Neural progenitor cell (in vitro differentiated cells): ENCODE results near the gene NMB. TPM values are rescaled to one million over a fixed set of nuclear protein-coding genes. Genes with fewer than 3 reads are reported as not detected.

Experiments used
- DNase-seq: peaks from one replicate; pipeline ENCODE4 v3.0.0-alpha.2; 2016; ENCODE audit warnings: low spot score
- H2AFZ ChIP-seq: fragments of 200-600 bp; sonication (generic); replicated peaks from 2 replicates; pipeline ENCODE4 v1.6.1; 2016; ENCODE audit warnings: antibody characterized with exemption
- H3F3A ChIP-seq: fragments of 200-600 bp; sonication (generic); 2 replicates; pipeline ENCODE4 v1.6.1; 2016; ENCODE audit warnings: antibody characterized with exemption, low read depth
- H3K27ac ChIP-seq: fragments of 200-600 bp; sonication (generic); 2 replicates; pipeline ENCODE4 v1.5.1; 2016; ENCODE audit warnings: mild to moderate bottlenecking
- H3K27me3 ChIP-seq: fragments of 200-600 bp; sonication (generic); 2 replicates; pipeline ENCODE4 v1.6.1; 2016; ENCODE audit warnings: mild to moderate bottlenecking, moderate library complexity
- H3K36me3 ChIP-seq: fragments of 200-600 bp; sonication (generic); 2 replicates; pipeline ENCODE4 v1.5.1; 2016
- H3K4me1 ChIP-seq: fragments of 200-600 bp; sonication (generic); 2 replicates; pipeline ENCODE4 v1.6.1; 2016; ENCODE audit warnings: mixed run types
- H3K4me2 ChIP-seq: fragments of 200-600 bp; sonication (generic); 2 replicates; pipeline ENCODE4 v1.6.1; 2016
- H3K4me3 ChIP-seq: fragments of 200-600 bp; sonication (generic); 2 replicates; pipeline ENCODE4 v1.5.1; 2016
- H3K79me2 ChIP-seq: fragments of 200-600 bp; sonication (generic); 2 replicates; pipeline ENCODE4 v1.6.1; 2016; ENCODE audit warnings: low read depth
- H3K9ac ChIP-seq: fragments of 200-600 bp; sonication (generic); 2 replicates; pipeline ENCODE4 v1.6.1; 2016
- H3K9me3 ChIP-seq: fragments of 200-600 bp; sonication (generic); 2 replicates; pipeline ENCODE4 v1.5.1; 2016; ENCODE audit warnings: low read depth
- H4K20me1 ChIP-seq: fragments of 200-600 bp; sonication (generic); 2 replicates; pipeline ENCODE4 v1.6.1; 2016; ENCODE audit warnings: low read depth
- H3K27ac Mint-ChIP-seq: 3 replicates; pipeline ENCODE4 v1.8.0; 2021; ENCODE audit warnings: mixed read lengths
- H3K27me3 Mint-ChIP-seq: 2 replicates; pipeline ENCODE4 v1.8.0; 2022; ENCODE audit warnings: low read depth, mild to moderate bottlenecking, inconsistent platforms, moderate library complexity, mixed read lengths; ENCODE audit not compliant: insufficient read depth
- H3K36me3 Mint-ChIP-seq: 3 replicates; pipeline ENCODE4 v1.8.0; 2021; ENCODE audit warnings: mixed read lengths
- H3K4me1 Mint-ChIP-seq: 3 replicates; pipeline ENCODE4 v1.8.0; 2021; ENCODE audit warnings: mixed read lengths
- H3K4me3 Mint-ChIP-seq: 3 replicates; pipeline ENCODE4 v1.8.0; 2021; ENCODE audit warnings: mild to moderate bottlenecking, moderate library complexity, mixed read lengths
- H3K9me3 Mint-ChIP-seq: 3 replicates; pipeline ENCODE4 v1.8.0; 2020; ENCODE audit warnings: mixed read lengths
- CTCF ChIP-seq: fragments of 200-600 bp; sonication (generic); IDR thresholded peaks from 2 replicates; pipeline ENCODE4 v1.5.1; 2017; ENCODE audit warnings: antibody characterized with exemption, mild to moderate bottlenecking
- EZH2 ChIP-seq: fragments of 200-600 bp; sonication (generic); IDR thresholded peaks from 2 replicates; pipeline ENCODE4 v1.6.1; 2017; ENCODE audit warnings: antibody characterized with exemption, mild to moderate bottlenecking, moderate library complexity
- EZH2phosphoT487 ChIP-seq: fragments of 200-600 bp; sonication (generic); IDR thresholded peaks from 2 replicates; pipeline ENCODE4 v1.6.1; 2017; ENCODE audit warnings: antibody characterized with exemption
- total RNA-seq: library from RNA; depleted of rRNA; stranded (reverse); fragments of >200 nt; gene quantifications from 2 replicates; pipeline ENCODE4 v1.2.3, GENCODE V29; 2015; ENCODE audit warnings: low replicate concordance

The NMB gene
- total RNA-seq, 1 donor from 2014 or later, result 0.24 TPM

GRCh38 chr15:84669726-84670125 lies 11.7 kb upstream of the NMB start:
- no peaks in the 10 kb centered on the region for H3K4me1 Mint-ChIP-seq
- no peaks in the 10 kb centered on the region for H3K9me3 ChIP-seq
- no peaks in the 10 kb centered on the region for H3K79me2 ChIP-seq
- H3K36me3 Mint-ChIP-seq, result peaks cover 38% of the 10 kb centered on the region
- no peak overlapping the region for H3K27ac Mint-ChIP-seq
- no peaks in the 10 kb centered on the region for H3K9me3 Mint-ChIP-seq
- no peak overlapping the region for H2AFZ ChIP-seq
- H4K20me1 ChIP-seq, result no peaks in the 10 kb centered on the region
- H3K27me3 ChIP-seq, result no peaks in the 10 kb centered on the region
- H3K4me1 ChIP-seq, result no peaks in the 10 kb centered on the region
- H3K36me3 ChIP-seq, result peaks cover 7% of the 10 kb centered on the region
- no peaks in the 10 kb centered on the region for H3F3A ChIP-seq
- no peak overlapping the region for H3K9ac ChIP-seq
- no peak overlapping the region for H3K4me3 ChIP-seq
- no peak overlapping the region for H3K4me2 ChIP-seq
- no peak for DNase-seq
- H3K27ac ChIP-seq, result no peak overlapping the region
- no peak for TF ChIP-seq CTCF
- no peak for TF ChIP-seq EZH2
- no peak for TF ChIP-seq EZH2phosphoT487
- H3K27me3 Mint-ChIP-seq, result peaks cover 3% of the 10 kb centered on the region
- H3K4me3 Mint-ChIP-seq, result no peak overlapping the region

- Histone ChIP-seq H3K9me3 (no peaks in the 10 kb centered on the region), H4K20me1 (no peaks in the 10 kb centered on the region), H3K4me1 (no peaks in the 10 kb centered on the region), H3K79me2 (no peaks in the 10 kb centered on the region), H3K9ac (no peak overlapping the region), H3K27me3 (no peaks in the 10 kb centered on the region), H3K4me3 (no peak overlapping the region), H3K36me3 (peaks cover 7% of the 10 kb centered on the region), H3F3A (no peaks in the 10 kb centered on the region), H3K27ac (no peak overlapping the region), H3K4me2 (no peak overlapping the region), H2AFZ (no peak overlapping the region)
- peaks cover 2% of the 10 kb centered on the region for H3K27me3 Mint-ChIP-seq
- DNase-seq, result no peak
- no peaks in the 10 kb centered on the region for H3K9me3 Mint-ChIP-seq
- H3K27ac Mint-ChIP-seq, result no peak overlapping the region
- peaks cover 33% of the 10 kb centered on the region for H3K36me3 Mint-ChIP-seq
- no peak overlapping the region for H3K4me3 Mint-ChIP-seq
- TF ChIP-seq EZH2phosphoT487 (no peak), CTCF (no peak), EZH2 (no peak)
- H3K4me1 Mint-ChIP-seq, result no peaks in the 10 kb centered on the region
Measured at GRCh38 chr15:84668221-84668982, 10.4 kb upstream of the NMB start.

- Histone ChIP-seq H3K27me3 (no peaks in the 10 kb centered on the region), H3K9me3 (no peaks in the 10 kb centered on the region), H3K4me1 (no peaks in the 10 kb centered on the region), H3K79me2 (no peaks in the 10 kb centered on the region), H3K27ac (no peak overlapping the region), H3K9ac (no peak overlapping the region), H2AFZ (no peak overlapping the region), H3K4me2 (no peak overlapping the region), H4K20me1 (no peaks in the 10 kb centered on the region), H3K36me3 (peaks cover 7% of the 10 kb centered on the region), H3F3A (no peaks in the 10 kb centered on the region), H3K4me3 (no peak overlapping the region)
- no peaks in the 10 kb centered on the region for H3K27me3 Mint-ChIP-seq
- no peaks in the 10 kb centered on the region for H3K9me3 Mint-ChIP-seq
- no peak for TF ChIP-seq CTCF
- TF ChIP-seq EZH2phosphoT487, result no peak
- no peak for TF ChIP-seq EZH2
- no peak for DNase-seq
- no peak overlapping the region for H3K4me3 Mint-ChIP-seq
- H3K27ac Mint-ChIP-seq, result no peak overlapping the region
- H3K36me3 Mint-ChIP-seq, result peaks cover 26% of the 10 kb centered on the region
- no peaks in the 10 kb centered on the region for H3K4me1 Mint-ChIP-seq
Measured at GRCh38 chr15:84666373-84666772, 8.4 kb upstream of the NMB start.
